ENCODE measurements around the gene ENKD1.
A peak's percentile ranks its signal among the peaks of the same experiment; 100 is the strongest.

ENKD1 gene

DNA sequence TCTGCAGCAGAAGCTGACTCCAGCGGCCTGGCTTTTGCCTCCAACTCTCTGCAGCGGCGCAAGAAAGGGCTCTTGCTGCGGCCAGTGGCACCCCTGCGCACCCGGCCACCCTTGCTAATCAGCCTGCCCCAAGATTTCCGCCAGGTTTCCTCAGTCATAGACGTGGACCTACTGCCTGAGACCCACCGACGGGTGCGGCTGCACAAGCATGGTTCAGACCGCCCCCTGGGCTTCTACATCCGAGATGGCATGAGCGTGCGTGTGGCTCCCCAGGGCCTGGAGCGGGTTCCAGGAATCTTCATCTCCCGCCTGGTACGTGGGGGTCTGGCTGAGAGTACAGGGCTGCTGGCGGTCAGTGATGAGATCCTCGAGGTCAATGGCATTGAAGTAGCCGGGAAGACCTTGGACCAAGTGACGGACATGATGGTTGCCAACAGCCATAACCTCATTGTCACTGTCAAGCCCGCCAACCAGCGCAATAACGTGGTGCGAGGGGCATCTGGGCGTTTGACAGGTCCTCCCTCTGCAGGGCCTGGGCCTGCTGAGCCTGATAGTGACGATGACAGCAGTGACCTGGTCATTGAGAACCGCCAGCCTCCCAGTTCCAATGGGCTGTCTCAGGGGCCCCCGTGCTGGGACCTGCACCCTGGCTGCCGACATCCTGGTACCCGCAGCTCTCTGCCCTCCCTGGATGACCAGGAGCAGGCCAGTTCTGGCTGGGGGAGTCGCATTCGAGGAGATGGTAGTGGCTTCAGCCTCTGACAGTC is 4.5 kb downstream of the ENKD1 start:
- no peak for DNase-seq

DNA sequence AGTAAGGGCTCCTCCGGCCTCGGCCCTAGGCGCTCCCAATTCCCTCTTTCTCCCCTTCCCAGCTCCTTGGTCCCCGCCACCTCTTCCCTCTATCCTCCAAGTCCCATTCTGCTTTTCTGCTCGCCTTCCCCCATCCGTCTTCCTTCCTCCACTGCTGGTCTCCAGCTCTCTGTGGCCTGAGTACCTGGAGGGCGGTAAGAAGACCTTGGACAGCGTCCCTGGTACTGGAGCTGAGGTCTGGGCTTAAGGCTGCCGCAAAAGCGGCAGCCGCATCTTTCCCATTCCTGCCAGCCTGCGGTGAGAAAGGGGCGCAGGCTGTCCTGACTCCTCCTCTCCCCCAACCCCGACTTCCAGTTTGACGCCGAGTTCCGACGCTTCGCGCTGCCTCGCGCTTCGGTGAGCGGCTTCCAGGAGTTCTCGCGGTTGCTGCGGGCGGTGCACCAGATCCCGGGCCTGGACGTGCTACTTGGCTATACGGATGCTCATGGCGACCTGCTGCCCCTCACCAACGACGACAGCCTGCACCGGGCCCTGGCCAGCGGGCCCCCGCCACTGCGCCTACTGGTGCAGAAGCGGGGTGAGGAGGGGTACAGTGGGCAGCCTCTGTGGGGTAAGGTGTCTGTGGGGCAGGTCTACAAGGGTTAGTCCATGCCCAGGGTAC is 5.3 kb downstream of the ENKD1 start:
- DNase-seq = peak; percentile 76

DNA sequence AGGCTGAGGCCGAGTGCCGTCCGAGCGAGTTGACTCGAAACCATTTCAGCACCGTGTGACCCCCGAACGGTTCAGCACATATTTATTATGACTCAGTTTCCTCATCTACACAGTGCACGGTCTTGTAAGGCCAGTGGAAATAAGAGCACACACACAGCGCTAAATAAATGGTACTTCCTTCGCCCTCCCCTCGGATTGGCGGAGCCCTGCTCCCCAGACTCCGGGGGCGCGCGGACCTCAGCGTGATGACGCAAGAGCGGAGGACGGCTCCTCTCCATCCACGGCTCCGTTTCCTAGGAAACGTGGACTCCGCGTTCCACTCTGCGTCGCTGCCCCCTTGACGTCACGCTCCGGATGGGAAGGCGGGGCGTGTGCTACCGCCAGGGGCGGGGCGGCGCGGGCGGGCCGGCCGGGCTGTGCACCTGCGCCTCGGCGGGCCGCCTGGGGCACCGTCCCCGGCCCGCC is 6.0 kb downstream of the ENKD1 start, which contains the start of gene PARD6A:
TSS of gene PARD6A (plus strand) at position 397 of the 465 bp plus-strand sequence. CDS start 79 bp downstream, outside the sequence.
- DNase-seq = peak; percentile 98

GRCh38 chr16:67659675-67660563 is 6.6 kb downstream of the ENKD1 start, which contains the start of gene ACD:
TSS of gene ACD (minus strand) at chr16:67660260. CDS start at chr16:67660220, 40 bp downstream.
- DNase-seq = peak; percentile 94

DNA sequence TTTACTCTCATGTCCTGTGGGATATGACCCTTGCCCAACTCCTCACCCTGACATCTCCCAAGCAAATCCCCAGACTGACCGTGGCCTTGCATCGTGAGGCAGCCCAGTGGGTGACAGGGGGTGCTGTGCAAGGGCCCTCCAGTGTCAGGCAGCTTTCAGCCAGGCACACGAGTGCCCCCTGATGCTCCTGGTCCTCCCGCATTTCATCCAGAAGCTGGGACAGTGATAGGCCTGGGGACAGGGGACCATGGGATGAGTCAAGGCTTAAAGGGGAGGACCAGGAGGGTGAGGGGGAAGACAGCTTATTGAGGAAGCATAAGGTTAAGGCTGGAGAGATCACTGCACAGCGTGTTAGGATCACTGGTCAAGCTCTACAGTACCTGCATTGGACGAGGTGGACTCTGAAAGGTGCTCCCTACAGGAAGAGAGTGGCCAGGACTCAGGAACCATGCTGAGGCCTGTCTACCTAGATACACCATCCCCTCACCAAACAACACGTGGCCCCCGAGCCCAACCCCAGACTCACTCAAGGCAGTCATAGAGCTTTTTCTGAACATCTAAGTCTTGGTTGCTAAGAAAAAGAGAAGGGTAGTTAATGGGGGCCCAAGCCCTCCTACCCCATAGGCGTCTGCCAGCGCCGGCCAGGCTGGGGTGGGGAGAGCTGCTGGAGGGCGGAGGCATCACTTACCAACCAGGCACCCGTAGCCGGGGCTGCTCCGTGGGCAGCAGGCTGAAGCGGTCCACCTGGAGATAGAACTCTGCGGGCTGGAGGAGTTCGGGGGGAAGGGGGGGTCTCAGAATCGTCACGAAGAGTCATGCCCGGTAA is 7.5 kb downstream of the ENKD1 start:
- DNase-seq = peak; percentile 36

DNA sequence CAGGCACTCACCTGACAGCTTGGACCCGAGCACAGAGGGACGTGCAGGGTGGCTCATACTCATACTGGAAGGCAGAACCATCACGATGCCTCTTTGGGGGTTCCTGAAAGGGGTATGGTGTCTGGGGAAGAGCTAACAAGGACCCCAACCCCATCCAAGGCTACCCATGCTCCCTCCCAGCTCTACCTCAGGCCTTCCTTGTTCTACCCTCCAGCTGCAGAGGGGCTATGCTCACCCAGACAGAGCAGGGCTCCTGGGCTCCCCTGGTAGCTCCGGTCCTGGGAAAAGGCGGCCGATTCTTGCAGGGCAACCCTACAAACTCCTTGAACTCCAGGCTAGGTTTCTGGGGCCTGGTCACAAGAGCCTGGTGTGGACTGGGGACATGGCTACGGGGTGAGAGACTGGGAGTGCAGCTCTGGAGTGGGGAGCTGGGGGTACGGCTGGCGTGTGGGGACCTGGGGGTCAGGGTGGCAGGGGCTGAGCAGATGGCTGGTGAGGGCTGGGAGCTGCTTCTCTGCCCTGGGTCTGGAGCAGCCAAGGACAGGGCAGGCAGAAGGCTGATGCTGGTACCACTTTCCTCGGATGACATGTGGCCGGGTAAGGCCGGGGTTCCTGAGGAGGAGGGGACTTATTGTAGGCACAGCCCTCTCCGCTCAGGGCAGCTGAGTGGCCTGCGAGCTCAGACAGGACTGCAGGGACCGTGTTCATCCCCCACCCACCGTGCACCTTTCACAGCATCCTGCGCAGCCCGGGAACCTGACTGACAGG is 8.6 kb downstream of the ENKD1 start:
- DNase-seq = no peak

DNA sequence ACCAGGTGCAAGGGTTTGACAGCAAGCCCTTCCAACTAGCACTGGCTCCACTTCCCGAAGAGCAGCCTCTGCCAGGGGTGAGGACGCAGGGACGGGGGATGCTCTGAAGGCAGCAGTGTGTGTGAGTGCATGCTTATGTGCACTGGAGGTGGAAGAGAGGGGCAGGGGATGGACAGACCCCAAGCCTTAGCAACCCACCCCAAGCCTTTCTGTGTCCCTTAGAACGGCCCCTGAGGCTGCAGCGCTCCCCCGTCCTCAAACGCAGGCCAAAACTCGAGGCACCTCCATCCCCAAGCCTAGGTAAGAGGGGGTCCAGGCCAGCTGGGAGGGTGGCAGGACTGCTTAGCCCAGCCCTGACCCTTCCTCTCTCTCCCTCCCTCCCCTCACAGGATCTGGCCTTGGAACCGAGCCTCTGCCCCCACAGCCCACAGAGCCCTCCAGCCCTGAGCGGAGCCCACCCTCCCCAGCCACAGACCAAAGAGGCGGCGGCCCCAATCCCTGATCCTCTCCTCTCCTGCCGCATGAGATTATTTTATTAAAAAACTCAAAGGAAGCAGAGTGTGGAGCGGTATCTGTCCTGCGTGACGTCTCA is 9.4 kb downstream of the ENKD1 start:
- DNase-seq = no peak

- DNase-seq = no peak
These were observed 10.1 kb downstream of the ENKD1 start for GRCh38 chr16:67656344-67657016.

- DNase-seq = no peak
These were observed 11.2 kb downstream of the ENKD1 start for GRCh38 chr16:67655363-67655762.

GRCh38 chr16:67654403-67654911 is 12.1 kb downstream of the ENKD1 start:
- no peak for DNase-seq

- DNase-seq = no peak
These were observed 12.7 kb downstream of the ENKD1 start for GRCh38 chr16:67653789-67654402.

DNA sequence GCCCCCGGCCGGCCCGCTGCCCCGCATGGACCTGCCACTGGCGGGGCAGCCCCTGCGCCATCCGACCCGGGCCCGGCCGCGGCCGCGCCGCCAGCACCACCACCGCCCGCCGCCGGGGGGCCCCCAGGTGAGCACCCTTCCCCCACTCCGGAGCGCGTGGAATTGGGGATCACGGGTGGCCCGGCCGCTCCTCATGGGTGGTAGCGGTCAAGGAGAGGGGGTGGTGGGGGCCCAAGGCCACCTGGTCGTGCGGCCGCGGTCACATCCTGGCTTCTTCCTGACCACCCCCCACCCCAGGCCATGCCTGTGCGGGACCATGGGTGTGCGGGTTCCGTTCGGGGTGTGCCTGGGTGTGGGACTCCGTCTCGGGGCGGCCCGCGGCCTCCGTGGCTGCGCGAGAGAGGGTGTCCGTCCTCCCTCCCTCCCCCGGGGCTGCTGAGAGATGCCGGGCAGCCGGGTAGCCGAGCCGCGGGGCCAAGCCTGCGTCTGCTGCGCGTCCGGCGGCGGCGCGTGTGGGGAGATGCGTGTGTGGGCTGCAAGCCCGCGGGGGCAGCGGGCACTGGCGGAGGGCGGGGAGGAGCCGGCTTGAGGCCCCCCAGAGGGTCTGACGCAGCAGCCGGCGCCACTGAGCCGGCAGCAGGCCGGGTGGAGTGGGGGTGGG is 13.3 kb downstream of the ENKD1 start:
- peak; percentile 40 for DNase-seq

- DNase-seq = peak; percentile 71
These were observed 13.9 kb downstream of the ENKD1 start for GRCh38 chr16:67652578-67653127.

DNA sequence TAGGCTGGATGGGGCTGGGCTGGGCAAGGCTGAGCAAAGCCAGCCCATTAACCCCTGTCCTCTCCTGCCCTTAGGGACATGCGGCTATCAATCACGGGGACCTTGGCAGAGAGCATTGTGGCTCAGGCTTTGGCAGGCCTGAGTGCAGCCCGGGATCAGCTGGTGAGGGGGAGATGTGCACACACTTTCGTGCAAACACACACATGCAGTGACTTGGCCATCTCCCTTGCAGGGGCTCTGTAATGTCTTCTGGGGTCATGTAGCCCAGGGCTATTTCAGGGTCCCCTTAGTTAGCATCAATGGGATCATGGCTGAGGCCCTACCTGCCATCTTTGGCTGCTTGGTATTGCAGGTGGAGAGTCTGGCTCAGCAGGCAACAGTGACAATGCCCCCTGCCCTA is 14.7 kb downstream of the ENKD1 start:
- DNase-seq = no peak

GRCh38 chr16:67651039-67651438 is 15.5 kb downstream of the ENKD1 start:
- no peak for DNase-seq

GRCh38 chr16:67650023-67650422 is 16.5 kb downstream of the ENKD1 start:
- DNase-seq = no peak

DNA sequence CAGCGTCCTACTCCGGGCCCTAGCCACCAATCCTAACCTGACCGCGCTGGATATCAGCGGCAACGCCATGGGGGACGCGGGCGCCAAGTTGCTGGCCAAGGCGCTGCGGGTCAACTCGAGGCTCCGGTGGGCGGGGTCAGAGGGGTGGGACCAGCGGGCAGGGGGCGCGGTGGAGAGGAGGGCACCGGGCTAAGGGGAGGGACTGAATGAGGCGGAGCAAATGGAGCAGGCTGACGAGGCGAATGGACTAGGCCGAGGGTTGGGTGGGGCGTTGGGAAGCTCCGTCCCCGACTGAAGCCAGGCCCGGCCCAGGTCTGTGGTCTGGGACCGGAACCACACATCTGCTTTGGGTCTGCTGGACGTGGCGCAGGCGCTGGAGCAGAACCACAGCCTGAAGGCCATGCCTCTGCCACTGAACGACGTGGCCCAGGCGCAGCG is 17.0 kb downstream of the ENKD1 start:
- DNase-seq = no peak

GRCh38 chr16:67648764-67649407 is 17.7 kb downstream of the ENKD1 start:
- no peak for DNase-seq

Data from DMS53 (cell line).